GM10266 (cell line): Measurements from ENCODE around the gene CRYBA1.

Source experiments
- DNase-seq: peaks from one replicate; pipeline ENCODE4 v3.0.0; 2012; ENCODE audit errors: extremely low spot score
- CTCF ChIP-seq: IDR thresholded peaks from 2 replicates; pipeline ENCODE4 v1.5.1; 2012; ENCODE audit warnings: mild to moderate bottlenecking, low read depth; ENCODE audit not compliant: control insufficient read depth, insufficient read depth; ENCODE audit errors: missing control alignments

CRYBA1 gene

DNA sequence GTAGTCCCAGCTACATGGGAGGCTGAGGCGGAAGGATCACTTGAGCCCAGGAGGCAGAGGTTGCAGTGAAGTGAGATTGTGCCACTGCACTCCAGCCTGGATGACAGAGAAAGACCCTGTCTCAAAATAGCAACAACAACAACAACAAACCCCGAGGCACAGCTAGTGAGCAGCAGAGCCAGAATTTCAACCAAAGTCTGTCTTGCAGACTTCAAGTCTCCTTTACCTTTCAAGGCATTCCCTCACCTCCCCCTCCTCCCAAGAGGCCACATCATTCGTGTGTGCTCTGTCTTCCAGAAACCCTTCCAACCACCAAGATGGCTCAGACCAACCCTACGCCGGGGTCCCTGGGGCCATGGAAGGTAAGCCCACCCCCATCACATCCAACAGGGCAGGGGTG is 2.2 kb downstream of the CRYBA1 start:
- DNase-seq = no peak
- TF ChIP-seq CTCF = no peak

- TF ChIP-seq CTCF = no peak
- DNase-seq = no peak
Observed at GRCh38 chr17:29250666-29251065, 4.0 kb downstream of the CRYBA1 start.

- TF ChIP-seq CTCF = no peak
- DNase-seq = no peak
Observed at GRCh38 chr17:29251184-29251583, 4.5 kb downstream of the CRYBA1 start.

DNA sequence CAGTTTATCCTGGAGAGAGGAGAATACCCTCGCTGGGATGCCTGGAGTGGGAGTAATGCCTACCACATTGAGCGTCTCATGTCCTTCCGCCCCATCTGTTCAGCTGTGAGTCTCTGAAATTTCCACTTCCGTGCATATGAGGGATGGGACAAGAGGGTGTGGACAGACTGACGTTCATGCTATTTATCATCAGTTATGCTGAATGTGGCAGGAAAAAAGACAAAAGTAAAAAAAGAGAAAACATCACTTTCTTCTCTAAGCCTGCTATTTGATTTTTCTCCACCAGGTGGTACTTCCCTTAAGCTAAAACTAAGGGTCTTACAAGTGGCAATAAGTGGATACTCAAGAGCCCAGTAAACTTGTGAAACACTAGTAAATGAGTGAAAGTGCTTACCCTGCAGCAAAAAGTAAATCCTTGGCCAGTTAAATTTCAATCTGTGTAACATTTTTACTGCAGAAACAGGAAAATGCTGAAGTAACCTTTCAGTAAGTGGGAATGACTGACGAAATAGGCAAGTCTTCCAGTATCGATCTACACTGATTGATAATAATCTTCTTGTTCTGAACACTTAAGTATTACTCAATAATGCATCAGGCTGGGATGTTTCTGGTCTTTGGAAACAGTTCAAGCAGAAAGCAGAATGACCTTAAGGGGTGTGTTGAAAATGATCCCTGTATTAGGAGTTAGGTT is 5.6 kb downstream of the CRYBA1 start:
- peak; percentile 9 for TF ChIP-seq CTCF
- DNase-seq = peak; percentile 27

GRCh38 chr17:29253037-29253436 is 6.4 kb downstream of the CRYBA1 start:
- no peak for TF ChIP-seq CTCF
- no peak for DNase-seq

DNA sequence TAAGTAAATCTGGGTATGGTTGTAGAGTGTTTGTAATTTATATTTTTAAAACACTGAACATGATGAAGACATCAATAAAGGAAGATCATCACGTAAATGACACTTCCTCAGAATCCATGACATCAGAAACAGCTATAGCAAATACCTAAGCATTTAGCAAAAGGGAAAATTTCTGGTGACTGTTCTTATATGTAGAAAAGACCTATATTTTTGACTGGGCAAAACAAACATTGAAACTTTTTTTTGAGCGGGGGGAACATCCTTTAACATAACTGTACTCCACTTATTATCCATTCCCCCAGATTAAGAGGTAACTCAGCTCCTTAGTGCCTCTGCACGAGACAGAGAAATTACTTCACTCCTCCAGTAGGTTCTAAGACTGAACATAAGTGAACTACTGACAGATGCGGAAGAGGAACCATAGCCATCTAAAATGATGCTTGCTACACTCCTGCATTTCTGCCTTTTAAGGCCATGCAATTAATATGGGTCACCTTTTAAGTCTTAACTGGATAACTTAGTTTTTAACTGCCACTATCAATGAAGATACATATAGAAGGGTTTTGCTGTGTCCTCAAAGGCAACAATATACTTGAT is 9.4 kb downstream of the CRYBA1 start:
- DNase-seq = no peak
- TF ChIP-seq CTCF = no peak

DNA sequence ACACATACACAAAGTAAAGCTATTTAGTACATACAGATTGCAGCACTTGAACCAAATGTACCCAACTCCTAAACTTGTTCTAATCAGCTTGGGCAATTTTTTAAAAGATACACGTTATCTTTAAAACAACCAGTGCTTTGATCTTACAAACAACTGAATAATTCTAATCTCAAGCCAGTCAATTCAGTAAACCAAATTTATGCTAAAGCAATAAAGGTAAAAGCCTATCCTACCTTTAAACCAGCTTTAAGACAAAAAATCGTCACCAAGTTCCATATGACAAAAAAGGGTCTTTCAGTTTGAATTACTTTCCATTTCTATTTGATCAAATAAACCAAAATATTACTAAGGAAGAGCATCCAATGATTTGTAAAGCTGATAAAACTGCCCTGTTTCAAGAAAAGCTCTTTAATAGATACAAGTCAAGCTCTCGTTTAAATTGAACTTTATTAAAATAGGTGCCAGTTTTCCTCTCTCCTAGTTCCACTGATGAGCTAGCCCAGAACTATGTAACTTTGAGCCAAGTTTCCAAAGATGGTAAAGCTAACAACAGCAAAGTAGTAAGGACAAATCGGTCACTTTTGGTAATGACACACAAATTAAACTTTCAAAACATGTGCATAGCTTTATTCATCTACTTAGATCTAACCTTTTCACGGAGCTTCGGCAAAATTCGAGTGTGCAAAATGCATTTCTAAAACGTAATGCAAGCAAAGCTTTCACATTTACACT is 10.2 kb downstream of the CRYBA1 start:
- no peak for DNase-seq
- no peak for TF ChIP-seq CTCF
